ENCODE data around the gene TMEM11.
A peak's percentile ranks its signal among the peaks of the same experiment; 100 is the strongest.
"Not testable (repeated sequence)": the region's sequence is repeated elsewhere in the genome, so short reads cannot be mapped to it uniquely, and the experiment has no call there.

The TMEM11 gene

GRCh38 chr17:21202512-21202911, 11.4 kb downstream of the TMEM11 start:
- Histone ChIP-seq H3K4me3 (ENCODE audit: low read length) (no peak overlapping the region), H3K27me3 (ENCODE audit: insufficient read depth, low read length) (no peaks in the 10 kb centered on the region), H3K4me1 (ENCODE audit: insufficient read depth, low read length) (peaks cover 23% of the 10 kb centered on the region), H3K9ac (ENCODE audit: low read depth, low read length) (no peak overlapping the region), H3K9me3 (ENCODE audit: insufficient read depth, low read depth, low read length) (no peaks in the 10 kb centered on the region), H3K27ac (ENCODE audit: low read length) (no peak overlapping the region), H3K36me3 (ENCODE audit: insufficient read depth, low read depth, low read length) (peaks cover 16% of the 10 kb centered on the region)

GRCh38 chr17:21201874-21202273, 12.1 kb downstream of the TMEM11 start:
- peaks cover 23% of the 10 kb centered on the region for H3K4me1 ChIP-seq (ENCODE audit: insufficient read depth, low read length)
- no peak overlapping the region for H3K4me3 ChIP-seq (ENCODE audit: low read length)
- H3K36me3 ChIP-seq (ENCODE audit: insufficient read depth, low read depth, low read length): peaks cover 18% of the 10 kb centered on the region
- H3K27me3 ChIP-seq (ENCODE audit: insufficient read depth, low read length): no peaks in the 10 kb centered on the region
- H3K9me3 ChIP-seq (ENCODE audit: insufficient read depth, low read depth, low read length): no peaks in the 10 kb centered on the region
- no peak overlapping the region for H3K9ac ChIP-seq (ENCODE audit: low read depth, low read length)
- H3K27ac ChIP-seq (ENCODE audit: low read length): no peak overlapping the region

GRCh38 chr17:21201298-21201595, 12.7 kb downstream of the TMEM11 start:
- Histone ChIP-seq H3K27ac (ENCODE audit: low read length) (no peak overlapping the region), H3K4me1 (ENCODE audit: insufficient read depth, low read length) (peaks cover 23% of the 10 kb centered on the region), H3K4me3 (ENCODE audit: low read length) (no peak overlapping the region), H3K9ac (ENCODE audit: low read depth, low read length) (no peak overlapping the region), H3K36me3 (ENCODE audit: insufficient read depth, low read depth, low read length) (peaks cover 25% of the 10 kb centered on the region), H3K9me3 (ENCODE audit: insufficient read depth, low read depth, low read length) (no peaks in the 10 kb centered on the region), H3K27me3 (ENCODE audit: insufficient read depth, low read length) (no peaks in the 10 kb centered on the region)

- Histone ChIP-seq H3K4me1 (ENCODE audit: insufficient read depth, low read length) (peaks cover 23% of the 10 kb centered on the region), H3K4me3 (ENCODE audit: low read length) (peak overlapping the region; percentile 39; the same call in 1 of the 2 replicates), H3K9ac (ENCODE audit: low read depth, low read length) (peak overlapping the region; percentile 37; the same call in 1 of the 2 replicates), H3K27me3 (ENCODE audit: insufficient read depth, low read length) (no peaks in the 10 kb centered on the region), H3K36me3 (ENCODE audit: insufficient read depth, low read depth, low read length) (peaks cover 25% of the 10 kb centered on the region), H3K27ac (ENCODE audit: low read length) (no peak overlapping the region), H3K9me3 (ENCODE audit: insufficient read depth, low read depth, low read length) (no peaks in the 10 kb centered on the region)
Measured at GRCh38 chr17:21200590-21201297, 13.2 kb downstream of the TMEM11 start.

GRCh38 chr17:21199856-21200255, 14.1 kb downstream of the TMEM11 start:
- H3K4me3 ChIP-seq (ENCODE audit: low read length): peak overlapping the region; percentile 39; the same call in 1 of the 2 replicates

GRCh38 chr17:21199311-21199710, 14.7 kb downstream of the TMEM11 start:
- Histone ChIP-seq H3K36me3 (ENCODE audit: insufficient read depth, low read depth, low read length) (peaks cover 25% of the 10 kb centered on the region), H3K4me1 (ENCODE audit: insufficient read depth, low read length) (peaks cover 23% of the 10 kb centered on the region), H3K27me3 (ENCODE audit: insufficient read depth, low read length) (no peaks in the 10 kb centered on the region), H3K27ac (ENCODE audit: low read length) (no peak overlapping the region), H3K9me3 (ENCODE audit: insufficient read depth, low read depth, low read length) (no peaks in the 10 kb centered on the region), H3K9ac (ENCODE audit: low read depth, low read length) (peak overlapping the region; percentile 43), H3K4me3 (ENCODE audit: low read length) (peak overlapping the region; percentile 28; the same call in 1 of the 2 replicates)

More at GRCh38 chr17:21199856-21200255, 14.1 kb downstream of the TMEM11 start:
- H3K36me3 ChIP-seq (ENCODE audit: insufficient read depth, low read depth, low read length): peaks cover 25% of the 10 kb centered on the region
- H3K9ac ChIP-seq (ENCODE audit: low read depth, low read length): peak overlapping the region; percentile 43
- H3K27me3 ChIP-seq (ENCODE audit: insufficient read depth, low read length): no peaks in the 10 kb centered on the region
- H3K27ac ChIP-seq (ENCODE audit: low read length): no peak overlapping the region
- H3K4me1 ChIP-seq (ENCODE audit: insufficient read depth, low read length): peaks cover 23% of the 10 kb centered on the region
- H3K9me3 ChIP-seq (ENCODE audit: insufficient read depth, low read depth, low read length): no peaks in the 10 kb centered on the region

- Histone ChIP-seq H3K9ac (ENCODE audit: low read depth, low read length) (no peak overlapping the region), H3K36me3 (ENCODE audit: insufficient read depth, low read depth, low read length) (peaks cover 31% of the 10 kb centered on the region), H3K4me1 (ENCODE audit: insufficient read depth, low read length) (peaks cover 23% of the 10 kb centered on the region), H3K27me3 (ENCODE audit: insufficient read depth, low read length) (no peaks in the 10 kb centered on the region), H3K4me3 (ENCODE audit: low read length) (no peak overlapping the region), H3K9me3 (ENCODE audit: insufficient read depth, low read depth, low read length) (no peaks in the 10 kb centered on the region), H3K27ac (ENCODE audit: low read length) (no peak overlapping the region)
Measured at GRCh38 chr17:21198411-21198810, 15.6 kb downstream of the TMEM11 start.

- peaks cover 19% of the 10 kb centered on the region for H3K4me1 ChIP-seq (ENCODE audit: insufficient read depth, low read length)
- peaks cover 31% of the 10 kb centered on the region for H3K36me3 ChIP-seq (ENCODE audit: insufficient read depth, low read depth, low read length)
- H3K4me3 ChIP-seq (ENCODE audit: low read length): no peak overlapping the region
- H3K9me3 ChIP-seq (ENCODE audit: insufficient read depth, low read depth, low read length): no peaks in the 10 kb centered on the region
- no peaks in the 10 kb centered on the region for H3K27me3 ChIP-seq (ENCODE audit: insufficient read depth, low read length)
- no peak overlapping the region for H3K27ac ChIP-seq (ENCODE audit: low read length)
- no peak overlapping the region for H3K9ac ChIP-seq (ENCODE audit: low read depth, low read length)
Measured at GRCh38 chr17:21196126-21196525, 17.8 kb downstream of the TMEM11 start.

- Histone ChIP-seq H3K4me3 (ENCODE audit: low read length) (no peak overlapping the region), H3K9me3 (ENCODE audit: insufficient read depth, low read depth, low read length) (no peaks in the 10 kb centered on the region), H3K36me3 (ENCODE audit: insufficient read depth, low read depth, low read length) (peaks cover 38% of the 10 kb centered on the region), H3K27me3 (ENCODE audit: insufficient read depth, low read length) (no peaks in the 10 kb centered on the region), H3K4me1 (ENCODE audit: insufficient read depth, low read length) (peaks cover 4% of the 10 kb centered on the region; the same call in 1 of the 2 replicates), H3K9ac (ENCODE audit: low read depth, low read length) (no peak overlapping the region), H3K27ac (ENCODE audit: low read length) (no peak overlapping the region)
Measured at GRCh38 chr17:21194703-21195102, 19.3 kb downstream of the TMEM11 start.

- no peaks in the 10 kb centered on the region for H3K9me3 ChIP-seq (ENCODE audit: insufficient read depth, low read depth, low read length)
- H3K36me3 ChIP-seq (ENCODE audit: insufficient read depth, low read depth, low read length): peaks cover 38% of the 10 kb centered on the region
- no peak overlapping the region for H3K27ac ChIP-seq (ENCODE audit: low read length)
- no peaks in the 10 kb centered on the region for H3K27me3 ChIP-seq (ENCODE audit: insufficient read depth, low read length)
- no peak overlapping the region for H3K9ac ChIP-seq (ENCODE audit: low read depth, low read length)
- H3K4me3 ChIP-seq (ENCODE audit: low read length): no peak overlapping the region
- no peaks in the 10 kb centered on the region; the same call in 1 of the 2 replicates for H3K4me1 ChIP-seq (ENCODE audit: insufficient read depth, low read length)
Measured at GRCh38 chr17:21194226-21194625, 19.7 kb downstream of the TMEM11 start.

- H3K4me1 ChIP-seq (ENCODE audit: insufficient read depth, low read length): no peaks in the 10 kb centered on the region
- no peak overlapping the region for H3K27ac ChIP-seq (ENCODE audit: low read length)
- H3K4me3 ChIP-seq (ENCODE audit: low read length): no peak overlapping the region
- H3K9ac ChIP-seq (ENCODE audit: low read depth, low read length): no peak overlapping the region
- no peaks in the 10 kb centered on the region for H3K9me3 ChIP-seq (ENCODE audit: insufficient read depth, low read depth, low read length)
- peaks cover 39% of the 10 kb centered on the region for H3K36me3 ChIP-seq (ENCODE audit: insufficient read depth, low read depth, low read length)
- H3K27me3 ChIP-seq (ENCODE audit: insufficient read depth, low read length): no peaks in the 10 kb centered on the region
Measured at GRCh38 chr17:21193031-21193430, 20.9 kb downstream of the TMEM11 start.

- H3K27ac ChIP-seq (ENCODE audit: low read length); H3K4me1 ChIP-seq (ENCODE audit: insufficient read depth, low read length); H3K9me3 ChIP-seq (ENCODE audit: insufficient read depth, low read depth, low read length); H3K4me3 ChIP-seq (ENCODE audit: low read length); H3K27me3 ChIP-seq (ENCODE audit: insufficient read depth, low read length); H3K9ac ChIP-seq (ENCODE audit: low read depth, low read length): not testable (repeated sequence)
- H3K36me3 ChIP-seq (ENCODE audit: insufficient read depth, low read depth, low read length): peaks cover 33% of the 10 kb centered on the region
Measured at GRCh38 chr17:21192414-21192813, 21.5 kb downstream of the TMEM11 start.

Data from iPS-20b (cell line).